ENCODE data around the gene NASP. TPM values are rescaled to one million over a fixed set of nuclear protein-coding genes. Genes with fewer than 3 reads are reported as not detected.

The NASP gene
- total and polyA plus RNA-seq, 2 donors (not counting 3 experiments of a cell fraction or from before 2014, with no cell fraction given): 101 to 149 TPM

GRCh38 chr1:45659222-45659621, 75.4 kb downstream of the NASP start:
- POLR2A ChIA-PET: no interaction called here
- no peaks in the 10 kb centered on the region for H3K9me3 ChIP-seq (replicated peaks; ENCODE audit: control insufficient read depth, insufficient read depth, low read length)
- H3K27me3 ChIP-seq (ENCODE audit: control insufficient read depth in 2 of 2, insufficient read depth in 2 of 2, low read length in 2 of 2): no peaks in the 10 kb centered on the region
- peaks cover 39% of the 10 kb centered on the region for H3K79me2 ChIP-seq (ENCODE audit: control insufficient read depth, insufficient read depth, low read length)
- H3K4me2 ChIP-seq (ENCODE audit: insufficient read depth, low read length): no peak overlapping the region
- no TSS peak for BruUV-seq (replicated peaks)
- no peak for FAIRE-seq
- no peak overlapping the region for H3K9ac ChIP-seq (replicated peaks; ENCODE audit: extremely low read depth, insufficient read depth, low read length)
- intact Hi-C loops (cut with micrococcal nuclease) (no loop called here), dilution Hi-C loops (cut with MboI; ENCODE audit: extremely low pct_ligation_motif_present, low sequenced_read_pairs) (no loop called here)
- no peaks in the 10 kb centered on the region for H3K9me1 ChIP-seq (replicated peaks; ENCODE audit: control insufficient read depth, extremely low read depth, insufficient read depth, low read length)
- peaks cover 9% of the 10 kb centered on the region for H4K20me1 ChIP-seq (replicated peaks; ENCODE audit: control insufficient read depth, extremely low read depth, insufficient read depth, low read length)
- peaks cover 14 to 24% of the 10 kb centered on the region in 2 experiments for H3K36me3 ChIP-seq (ENCODE audit: control insufficient read depth in 2 of 2, extremely low read depth in 1 of 2, insufficient read depth in 2 of 2, low read length in 2 of 2)
- CTCF ChIA-PET: interaction anchor here (1.2 to 1.6 kb wide), 2 partner anchors 11 to 21 kb away, joined by 3 to 4 read pairs; no protein-coding TSS in a partner anchor
- no peaks in the 10 kb centered on the region for H3K4me1 ChIP-seq (ENCODE audit: control insufficient read depth, extremely low read depth, insufficient read depth, low read length)
- DNase-seq (ENCODE audit: low read depth, low spot score): no peak
- TF ChIP-seq POLR2A (IDR thresholded peaks at IDR 0.05; ENCODE audit: low read depth, low read length) (no peak), CTCF (IDR thresholded peaks at IDR 0.05; ENCODE audit: extremely low read depth in 1 of 2, insufficient read depth in 1 of 2, low read depth in 1 of 2, low read length in 2 of 2) (no peak), MAX (IDR thresholded peaks at IDR 0.05; ENCODE audit: insufficient read depth, insufficient read length) (no peak), POLR2AphosphoS5 (IDR thresholded peaks at IDR 0.05; ENCODE audit: insufficient read depth, low read depth, low read length) (no peak), JUN (IDR thresholded peaks at IDR 0.05; ENCODE audit: borderline replicate concordance, insufficient read depth, insufficient read length, low read depth) (no peak), GATA2 (IDR thresholded peaks at IDR 0.05; ENCODE audit: insufficient read depth, insufficient read length, low read depth, low read length) (no peak), FOS (IDR thresholded peaks at IDR 0.05; ENCODE audit: borderline replicate concordance, insufficient read depth, low read length) (no peak), EZH2 (IDR thresholded peaks at IDR 0.05; ENCODE audit: borderline replicate concordance, low read depth, low read length, severe bottlenecking) (no peak), MYC (IDR thresholded peaks at IDR 0.05; ENCODE audit: low read depth, low read length) (no peak)
- H2AFZ ChIP-seq (ENCODE audit: low read depth, low read length): no peak overlapping the region
- no peak overlapping the region for H3K4me3 ChIP-seq (replicated peaks in 1 of 3; ENCODE audit: insufficient read depth in 1 of 3, low read depth in 1 of 3, low read length in 3 of 3)
- no peak overlapping the region for H3K27ac ChIP-seq (ENCODE audit: insufficient read depth, low read depth, low read length)

Measured in endothelial cell of umbilical vein (primary cell).